ENCODE results near the gene MAFF. TPM values are rescaled to one million over a fixed set of nuclear protein-coding genes. Genes with fewer than 3 reads are reported as not detected.

The MAFF gene
- total RNA-seq, 1 experiment from 2014 or later, result 26.0 TPM

- Histone ChIP-seq H3K27ac (ENCODE audit: low read depth, low read length) (no peak overlapping the region), H3K4me2 (ENCODE audit: low read length) (no peak overlapping the region), H4K20me1 (ENCODE audit: insufficient read depth) (no peaks in the 10 kb centered on the region), H3K9ac (ENCODE audit: low read length) (no peak overlapping the region), H3K4me3 (replicated peaks in 1 of 2; ENCODE audit: low read depth in 1 of 2, low read length in 2 of 2) (no peak overlapping the region), H3K36me3 (ENCODE audit: control insufficient read depth in 1 of 2, insufficient read depth in 2 of 2, low read length in 2 of 2) (no peaks in the 10 kb centered on the region), H3K9me3 (ENCODE audit: control insufficient read depth in 1 of 2, insufficient read depth in 1 of 2, low read depth in 1 of 2, low read length in 2 of 2) (no peaks in the 10 kb centered on the region), H3K27me3 (ENCODE audit: insufficient read depth, low read length) (no peaks in the 10 kb centered on the region), H2AFZ (ENCODE audit: low read depth, low read length, poor library complexity, severe bottlenecking) (no peak overlapping the region), H3K4me1 (ENCODE audit: control insufficient read depth in 1 of 2, insufficient read depth in 2 of 2, low read length in 2 of 2) (0 out of 4 replicates have a peak, but pooled peaks cover 0 to 3% of the 10 kb centered on the region in 2 experiments), H3K9me2 (ENCODE audit: insufficient read depth) (no peaks in the 10 kb centered on the region), H3K79me2 (ENCODE audit: insufficient read depth, low read length) (no peaks in the 10 kb centered on the region)
- no TSS peak for BruUV-seq (replicated peaks)
- ATAC-seq (no peak), DNase-seq (ENCODE audit: low read depth, low spot score) (no peak)
- RAD21 ChIA-PET (ENCODE audit: low non-redundant PET in 1 of 2, low total read pairs in 2 of 2, uncharacterized antibody in 2 of 2, unreplicated experiment in 2 of 2), result no interaction called here
- intact Hi-C loops (cut with micrococcal nuclease), result no loop called here
- POLR2A ChIA-PET, result no interaction called here
- CTCF ChIA-PET, result no interaction called here
- no peak for TF ChIP-seq SP1 (IDR thresholded peaks at IDR 0.05; ENCODE audit: low read depth)
Observed at GRCh38 chr22:38189104-38189503, 12.7 kb upstream of the MAFF start.

DNA sequence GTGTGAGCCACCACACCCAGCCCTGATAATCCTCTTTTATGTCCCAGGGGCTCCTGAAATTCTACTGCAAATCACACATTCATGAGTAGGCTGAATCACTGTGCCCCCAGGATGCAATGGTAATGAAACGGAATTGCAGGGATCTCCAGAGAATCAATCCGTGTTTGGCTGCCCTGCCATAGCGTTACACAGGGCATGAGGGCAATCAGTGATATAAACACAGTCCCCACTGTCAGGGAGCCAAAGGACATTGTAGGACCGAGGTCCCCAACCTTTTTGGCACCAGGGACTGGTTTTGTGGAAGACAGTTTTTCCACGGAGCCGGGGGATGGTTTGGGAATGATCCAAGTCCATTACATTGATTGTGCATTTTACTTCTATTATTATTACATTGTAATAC, 11.2 kb upstream of the MAFF start:
- Histone ChIP-seq H4K20me1 (ENCODE audit: insufficient read depth) (no peaks in the 10 kb centered on the region), H3K9me2 (ENCODE audit: insufficient read depth) (no peaks in the 10 kb centered on the region), H3K9me3 (ENCODE audit: control insufficient read depth in 1 of 2, insufficient read depth in 1 of 2, low read depth in 1 of 2, low read length in 2 of 2) (no peaks in the 10 kb centered on the region), H3K4me3 (replicated peaks in 1 of 2; ENCODE audit: low read depth in 1 of 2, low read length in 2 of 2) (no peak overlapping the region), H3K4me2 (ENCODE audit: low read length) (no peak overlapping the region), H2AFZ (ENCODE audit: low read depth, low read length, poor library complexity, severe bottlenecking) (no peak overlapping the region), H3K27me3 (ENCODE audit: insufficient read depth, low read length) (no peaks in the 10 kb centered on the region), H3K36me3 (ENCODE audit: control insufficient read depth in 1 of 2, insufficient read depth in 2 of 2, low read length in 2 of 2) (no peaks in the 10 kb centered on the region), H3K9ac (ENCODE audit: low read length) (no peak overlapping the region), H3K79me2 (ENCODE audit: insufficient read depth, low read length) (no peaks in the 10 kb centered on the region), H3K27ac (ENCODE audit: low read depth, low read length) (no peak overlapping the region), H3K4me1 (ENCODE audit: control insufficient read depth in 1 of 2, insufficient read depth in 2 of 2, low read length in 2 of 2) (0 out of 4 replicates have a peak, but pooled peaks cover 0 to 3% of the 10 kb centered on the region in 2 experiments)
- ATAC-seq (no peak), DNase-seq (ENCODE audit: low read depth, low spot score) (no peak)
- ChIA-PET CTCF (no interaction called here), POLR2A (no interaction called here), RAD21 (ENCODE audit: low non-redundant PET in 1 of 2, low total read pairs in 2 of 2, uncharacterized antibody in 2 of 2, unreplicated experiment in 2 of 2) (no interaction called here)
- intact Hi-C loops (cut with micrococcal nuclease), result no loop called here
- no TSS peak for BruUV-seq (replicated peaks)
- no peak for TF ChIP-seq FOSL1 (IDR thresholded peaks at IDR 0.05; ENCODE audit: low read depth)
- no peak for TF ChIP-seq POLR2A (IDR thresholded peaks at IDR 0.05; ENCODE audit: borderline replicate concordance, extremely low read depth, insufficient read depth, insufficient read length)
- no peak for TF ChIP-seq YY1 (IDR thresholded peaks at IDR 0.05; ENCODE audit: extremely low read depth, insufficient replicate concordance, low read depth, low read length)
- no peak for TF ChIP-seq EZH2 (IDR thresholded peaks at IDR 0.05)
- no peak for TF ChIP-seq SRF (IDR thresholded peaks at IDR 0.05; ENCODE audit: low read depth)
- no peak for TF ChIP-seq SP1 (IDR thresholded peaks at IDR 0.05; ENCODE audit: low read depth)
- no peak for TF ChIP-seq JUND (IDR thresholded peaks at IDR 0.05)
- no peak for TF ChIP-seq ELF1 (IDR thresholded peaks at IDR 0.05; ENCODE audit: borderline replicate concordance, low read depth)
- TF ChIP-seq POLR2AphosphoS5 (IDR thresholded peaks at IDR 0.05; ENCODE audit: low read depth, low read length), result no peak
- TF ChIP-seq, protein P1, sequence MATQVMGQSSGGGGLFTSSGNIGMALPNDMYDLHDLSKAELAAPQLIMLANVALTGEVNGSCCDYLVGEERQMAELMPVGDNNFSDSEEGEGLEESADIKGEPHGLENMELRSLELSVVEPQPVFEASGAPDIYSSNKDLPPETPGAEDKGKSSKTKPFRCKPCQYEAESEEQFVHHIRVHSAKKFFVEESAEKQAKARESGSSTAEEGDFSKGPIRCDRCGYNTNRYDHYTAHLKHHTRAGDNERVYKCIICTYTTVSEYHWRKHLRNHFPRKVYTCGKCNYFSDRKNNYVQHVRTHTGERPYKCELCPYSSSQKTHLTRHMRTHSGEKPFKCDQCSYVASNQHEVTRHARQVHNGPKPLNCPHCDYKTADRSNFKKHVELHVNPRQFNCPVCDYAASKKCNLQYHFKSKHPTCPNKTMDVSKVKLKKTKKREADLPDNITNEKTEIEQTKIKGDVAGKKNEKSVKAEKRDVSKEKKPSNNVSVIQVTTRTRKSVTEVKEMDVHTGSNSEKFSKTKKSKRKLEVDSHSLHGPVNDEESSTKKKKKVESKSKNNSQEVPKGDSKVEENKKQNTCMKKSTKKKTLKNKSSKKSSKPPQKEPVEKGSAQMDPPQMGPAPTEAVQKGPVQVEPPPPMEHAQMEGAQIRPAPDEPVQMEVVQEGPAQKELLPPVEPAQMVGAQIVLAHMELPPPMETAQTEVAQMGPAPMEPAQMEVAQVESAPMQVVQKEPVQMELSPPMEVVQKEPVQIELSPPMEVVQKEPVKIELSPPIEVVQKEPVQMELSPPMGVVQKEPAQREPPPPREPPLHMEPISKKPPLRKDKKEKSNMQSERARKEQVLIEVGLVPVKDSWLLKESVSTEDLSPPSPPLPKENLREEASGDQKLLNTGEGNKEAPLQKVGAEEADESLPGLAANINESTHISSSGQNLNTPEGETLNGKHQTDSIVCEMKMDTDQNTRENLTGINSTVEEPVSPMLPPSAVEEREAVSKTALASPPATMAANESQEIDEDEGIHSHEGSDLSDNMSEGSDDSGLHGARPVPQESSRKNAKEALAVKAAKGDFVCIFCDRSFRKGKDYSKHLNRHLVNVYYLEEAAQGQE (IDR thresholded peaks at IDR 0.05; ENCODE audit: low read depth), result no peak
- TF ChIP-seq ZNF274 (IDR thresholded peaks at IDR 0.05; ENCODE audit: low read depth, low read length), result no peak
- TF ChIP-seq ZFX (IDR thresholded peaks at IDR 0.05), result no peak
- TF ChIP-seq EGR1 (IDR thresholded peaks at IDR 0.05; ENCODE audit: low read depth), result no peak
